ENCODE data around the gene NWD2.

DNA sequence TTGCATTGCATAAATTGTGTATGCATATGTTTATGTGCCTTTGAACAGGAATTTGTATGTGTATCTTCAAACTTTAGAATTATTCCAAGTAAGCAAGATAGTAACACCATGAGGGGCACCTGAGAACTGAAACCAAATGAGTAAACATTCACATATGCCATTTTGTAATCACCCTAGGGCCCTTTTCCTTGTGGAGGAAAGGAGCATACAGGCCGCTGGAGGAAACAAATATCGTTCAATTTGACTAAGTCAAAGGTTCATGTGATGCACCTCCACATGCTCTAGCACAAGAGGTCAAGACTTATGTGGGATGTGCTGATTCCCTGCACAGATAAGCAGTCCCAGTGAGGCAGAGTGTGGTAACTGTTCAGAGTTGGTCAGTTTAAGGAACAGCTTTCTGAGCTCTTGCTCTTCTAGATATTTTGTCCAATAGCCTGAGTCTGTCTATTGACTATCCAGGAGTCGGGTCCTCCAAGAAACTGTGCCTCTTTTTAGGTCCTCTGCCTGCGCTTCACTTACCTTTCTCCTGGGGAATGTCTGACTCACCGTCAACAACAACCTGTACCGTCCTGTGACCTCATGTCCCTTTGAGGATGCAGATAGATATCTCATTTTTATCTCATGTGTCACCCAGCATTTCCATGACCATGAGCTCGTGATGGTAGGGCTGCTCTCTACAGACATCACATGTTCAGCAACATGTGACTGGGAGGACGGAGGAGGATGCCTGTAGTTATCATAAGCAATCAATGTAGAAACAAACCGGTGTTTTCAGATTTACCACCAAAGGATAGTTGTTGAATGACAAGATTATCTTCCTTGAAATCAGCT is 196.9 kb downstream of the NWD2 start:
- no peak for TF ChIP-seq CTCF (IDR thresholded peaks at IDR 0.05)
- TF ChIP-seq POLR2A (IDR thresholded peaks at IDR 0.05) = no peak

Measured in testis (tissue), 2 donors.